DOHH2 (cell line): Measurements from ENCODE around the gene PCDHGA3.
"Not testable (repeated sequence)": the region's sequence is repeated elsewhere in the genome, so short reads cannot be mapped to it uniquely, and the experiment has no call there.

Source experiments
- H3F3A ChIP-seq: fragments of 200-600 bp; sonication (generic), shearing (Covaris generic); 2 replicates; pipeline ENCODE4 v1.6.0; 2016; ENCODE audit warnings: antibody characterized with exemption, mild to moderate bottlenecking; ENCODE audit not compliant: control insufficient read depth, insufficient read depth
- H3K27ac ChIP-seq: fragments of 200-600 bp; sonication (generic); 2 replicates; pipeline ENCODE4 v1.5.1; 2014; ENCODE audit warnings: low read depth, mild to moderate bottlenecking, low read length, moderate library complexity
- H3K27me3 ChIP-seq: fragments of 200-600 bp; sonication (generic); 2 replicates; pipeline ENCODE4 v1.6.1; 2014; ENCODE audit warnings: mild to moderate bottlenecking, low read length, mixed read lengths; ENCODE audit not compliant: control insufficient read depth
- H3K36me3 ChIP-seq: fragments of 200-600 bp; sonication (generic); 2 replicates; pipeline ENCODE4 v1.6.1; 2014; ENCODE audit warnings: mild to moderate bottlenecking, low read length, moderate library complexity, mixed read lengths; ENCODE audit not compliant: control insufficient read depth
- H3K4me1 ChIP-seq: fragments of 200-600 bp; sonication (generic); 2 replicates; pipeline ENCODE4 v1.6.1; 2014; ENCODE audit warnings: mild to moderate bottlenecking, low read length, mixed read lengths; ENCODE audit not compliant: control insufficient read depth
- H3K4me2 ChIP-seq: fragments of 200-600 bp; sonication (generic); 2 replicates; pipeline ENCODE4 v1.6.0; 2014; ENCODE audit warnings: mild to moderate bottlenecking, low read length, moderate library complexity
- H3K4me3 ChIP-seq: fragments of 200-600 bp; sonication (generic); 2 replicates; pipeline ENCODE4 v1.5.1; 2014; ENCODE audit warnings: mild to moderate bottlenecking, low read length, mixed read lengths
- H3K79me2 ChIP-seq: fragments of 200-600 bp; sonication (generic); 2 replicates; pipeline ENCODE4 v1.6.1; 2014; ENCODE audit warnings: mild to moderate bottlenecking, low read length, mixed read lengths; ENCODE audit not compliant: control insufficient read depth
- H3K9me2 ChIP-seq: fragments of 200-600 bp; sonication (generic); replicated peaks from 2 replicates; pipeline ENCODE4 v1.6.1; 2014; ENCODE audit warnings: mild to moderate bottlenecking, low read length, mixed read lengths; ENCODE audit not compliant: control insufficient read depth
- H3K9me3 ChIP-seq: fragments of 200-600 bp; sonication (generic); 2 replicates; pipeline ENCODE4 v1.6.1; 2014; ENCODE audit warnings: antibody characterized with exemption, low read length, mixed read lengths; ENCODE audit not compliant: control insufficient read depth, insufficient read depth
- H4K20me1 ChIP-seq: fragments of 200-600 bp; sonication (generic); 2 replicates; pipeline ENCODE4 v1.6.0; 2014; ENCODE audit warnings: low read depth, mild to moderate bottlenecking, antibody characterized with exemption, low read length, moderate library complexity; ENCODE audit not compliant: control insufficient read depth, insufficient read depth
- CTCF ChIP-seq: fragments of 200-600 bp; sonication (generic); IDR thresholded peaks from one replicate; pipeline ENCODE4 v1.5.1; 2014; ENCODE audit warnings: antibody characterized with exemption, mild to moderate bottlenecking, low read depth, low read length; ENCODE audit not compliant: poor library complexity, severe bottlenecking
- EZH2phosphoT487 ChIP-seq: fragments of 200-600 bp; sonication (generic); IDR thresholded peaks from 2 replicates; pipeline ENCODE4 v1.6.1; 2017; ENCODE audit warnings: borderline replicate concordance, mild to moderate bottlenecking, antibody characterized with exemption, low read length, moderate library complexity, mixed read lengths

Gene PCDHGA3

DNA sequence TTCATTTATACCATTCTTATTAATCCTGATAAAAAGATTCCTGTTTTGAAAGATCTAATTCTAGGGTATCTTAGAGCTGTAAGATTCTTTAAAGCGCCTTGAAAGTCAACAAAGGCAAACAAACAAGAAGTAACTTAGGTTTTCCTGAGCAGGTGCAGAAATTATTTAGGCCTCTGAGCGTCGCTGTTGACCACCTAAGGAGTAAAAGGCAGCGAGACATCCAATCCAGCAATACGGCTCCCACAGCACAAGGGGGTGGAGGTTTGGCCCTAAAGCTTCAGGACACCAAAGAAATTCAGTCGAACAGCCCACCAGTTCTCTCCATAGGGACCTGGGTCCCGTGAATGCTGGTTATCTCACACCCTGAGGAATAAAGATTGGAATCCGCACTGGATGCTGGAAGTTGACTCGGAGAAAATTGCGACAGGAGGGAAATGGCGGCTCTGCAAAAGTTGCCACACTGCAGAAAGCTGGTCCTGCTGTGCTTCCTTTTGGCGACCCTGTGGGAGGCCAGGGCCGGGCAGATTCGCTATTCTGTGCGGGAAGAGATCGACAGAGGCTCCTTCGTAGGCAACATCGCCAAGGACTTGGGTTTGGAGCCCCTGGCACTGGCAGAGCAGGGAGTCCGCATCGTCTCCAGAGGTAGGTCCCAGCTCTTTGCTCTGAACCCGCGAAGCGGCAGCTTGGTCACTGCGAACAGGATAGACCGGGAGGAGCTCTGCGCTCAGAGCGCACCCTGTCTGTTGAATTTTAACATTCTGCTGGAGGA, 4.9 kb upstream of the PCDHGA3 start, which contains the start of gene PCDHGA2:
Gene PCDHGA2 (plus strand): TSS at position 223 of the 769 bp plus-strand sequence.
- Histone ChIP-seq H4K20me1 (no peaks in the 10 kb centered on the region), H3K36me3 (no peaks in the 10 kb centered on the region), H3K9me3 (peaks cover 20% of the 10 kb centered on the region; the same call in 1 of the 2 replicates), H3K27me3 (no peaks in the 10 kb centered on the region), H3F3A (no peaks in the 10 kb centered on the region), H3K4me2 (peak within 1 kb of the TSS; percentile 27; the same call in 1 of the 2 replicates), H3K27ac (no peak within 1 kb of the TSS), H3K79me2 (no peaks in the 10 kb centered on the region), H3K4me1 (peaks cover 12% of the 10 kb centered on the region), H3K9me2 (no peaks in the 10 kb centered on the region), H3K4me3 (peak within 1 kb of the TSS; percentile 18; the same call in 1 of the 2 replicates)
- no peak for TF ChIP-seq EZH2phosphoT487
- TF ChIP-seq CTCF, result peak; percentile 61

DNA sequence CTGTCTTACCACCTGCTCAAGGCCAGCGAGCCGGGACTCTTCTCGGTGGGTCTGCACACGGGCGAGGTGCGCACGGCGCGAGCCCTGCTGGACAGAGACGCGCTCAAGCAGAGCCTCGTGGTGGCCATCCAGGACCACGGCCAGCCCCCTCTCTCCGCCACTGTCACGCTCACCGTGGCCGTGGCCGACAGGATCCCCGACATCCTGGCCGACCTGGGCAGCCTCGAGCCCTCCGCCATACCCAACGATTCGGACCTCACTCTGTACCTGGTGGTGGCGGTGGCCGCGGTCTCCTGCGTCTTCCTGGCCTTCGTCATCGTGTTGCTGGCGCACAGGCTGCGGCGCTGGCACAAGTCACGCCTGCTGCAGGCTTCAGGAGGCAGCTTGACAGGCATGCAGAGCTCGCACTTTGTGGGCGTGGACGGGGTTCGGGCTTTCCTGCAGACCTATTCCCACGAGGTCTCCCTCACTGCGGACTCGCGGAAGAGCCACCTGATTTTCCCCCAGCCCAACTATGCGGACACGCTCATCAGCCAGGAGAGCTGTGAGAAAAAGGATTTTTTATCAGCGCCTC, 2.8 kb upstream of the PCDHGA3 start:
- H3K9me3 ChIP-seq, result peaks cover 23% of the 10 kb centered on the region; the same call in 1 of the 2 replicates
- not testable (repeated sequence) for H3K79me2 ChIP-seq, H3K27ac ChIP-seq, H3K4me3 ChIP-seq, H3K4me1 ChIP-seq, H3K36me3 ChIP-seq, H3K9me2 ChIP-seq, H3F3A ChIP-seq, H4K20me1 ChIP-seq, H3K27me3 ChIP-seq, H3K4me2 ChIP-seq

DNA sequence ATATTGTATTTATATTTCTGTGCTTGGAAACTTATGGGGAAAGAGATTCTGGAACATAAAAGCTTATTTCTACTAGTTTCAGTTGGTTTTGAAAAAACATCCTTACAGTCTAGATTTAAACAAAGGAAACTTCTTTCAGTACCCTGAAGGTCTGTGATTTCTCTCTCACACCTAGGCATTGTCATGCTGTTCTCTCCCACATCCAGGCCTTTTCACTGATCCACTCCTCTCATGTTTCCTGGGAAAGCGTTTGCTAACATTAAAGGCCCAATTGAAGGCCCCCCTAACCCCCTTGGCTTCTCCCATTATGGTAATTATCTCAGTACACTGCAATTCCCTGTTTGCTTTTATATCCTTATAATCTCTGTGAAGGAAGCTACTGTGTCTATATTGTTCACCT, 856 bp upstream of the PCDHGA3 start:
- Histone ChIP-seq H3K9me3 (peaks cover 23% of the 10 kb centered on the region; the same call in 1 of the 2 replicates), H3K9me2 (no peaks in the 10 kb centered on the region), H3K27ac (no peak overlapping the region), H3K4me3 (no peak overlapping the region), H3K36me3 (no peaks in the 10 kb centered on the region), H3F3A (no peaks in the 10 kb centered on the region), H3K4me2 (no peak overlapping the region), H3K27me3 (no peaks in the 10 kb centered on the region), H3K4me1 (no peaks in the 10 kb centered on the region), H4K20me1 (no peaks in the 10 kb centered on the region), H3K79me2 (no peaks in the 10 kb centered on the region)
- no peak for TF ChIP-seq EZH2phosphoT487
- TF ChIP-seq CTCF, result no peak

DNA sequence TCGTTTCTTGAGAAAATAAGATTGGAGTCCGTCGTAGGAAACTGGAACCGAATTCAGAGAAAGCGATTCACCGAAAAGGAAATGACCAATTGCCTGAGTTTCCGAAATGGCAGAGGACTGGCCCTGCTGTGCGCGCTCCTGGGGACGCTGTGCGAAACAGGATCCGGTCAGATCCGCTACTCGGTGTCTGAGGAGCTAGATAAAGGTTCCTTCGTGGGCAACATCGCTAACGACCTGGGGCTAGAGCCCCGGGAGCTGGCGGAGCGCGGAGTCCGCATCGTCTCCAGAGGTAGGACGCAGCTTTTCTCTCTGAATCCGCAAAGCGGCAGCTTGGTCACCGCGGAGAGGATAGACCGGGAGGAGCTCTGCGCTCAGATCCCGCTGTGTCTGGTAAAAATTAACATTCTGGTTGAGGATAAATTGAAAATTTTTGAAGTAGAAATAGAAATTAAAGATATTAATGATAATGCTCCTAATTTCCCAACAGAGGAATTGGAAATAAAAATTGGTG, 379 bp downstream of the PCDHGA3 start:
- no peak overlapping the region for H3K27ac ChIP-seq

More for the DNA sequence above, 379 bp downstream of the PCDHGA3 start:
- H3K4me3 ChIP-seq, result no peak overlapping the region
- no peaks in the 10 kb centered on the region for H3K9me2 ChIP-seq
- H3K4me2 ChIP-seq, result no peak overlapping the region
- no peaks in the 10 kb centered on the region for H4K20me1 ChIP-seq
- H3K9me3 ChIP-seq, result peaks cover 18% of the 10 kb centered on the region; the same call in 1 of the 2 replicates
- H3F3A ChIP-seq, result no peaks in the 10 kb centered on the region
- no peaks in the 10 kb centered on the region for H3K79me2 ChIP-seq
- H3K27me3 ChIP-seq, result no peaks in the 10 kb centered on the region
- TF ChIP-seq EZH2phosphoT487 (no peak), CTCF (no peak)
- H3K36me3 ChIP-seq, result no peaks in the 10 kb centered on the region
- no peaks in the 10 kb centered on the region for H3K4me1 ChIP-seq
